GM08714 (cell line): ENCODE data around the gene IFT25.
"Not testable (repeated sequence)": the region's sequence is repeated elsewhere in the genome, so short reads cannot be mapped to it uniquely, and the experiment has no call there.

ENCODE experiments used
- H3K4me3 ChIP-seq: fragments of 200-500 bp; sonication (Bioruptor generic); 2 replicates; pipeline ENCODE4 v1.5.1; 2014; ENCODE audit warnings: mild to moderate bottlenecking, low read length, inconsistent platforms
- ZNF274 ChIP-seq: IDR thresholded peaks from 2 replicates; pipeline ENCODE4 v1.6.1; 2012; ENCODE audit warnings: mild to moderate bottlenecking, low read depth, low read length

IFT25 gene

GRCh38 chr1:53892911-53893310, 52.6 kb downstream of the IFT25 start:
- TF ChIP-seq ZNF274, result no peak
- no peak overlapping the region for H3K4me3 ChIP-seq

- no peak for TF ChIP-seq ZNF274
- H3K4me3 ChIP-seq, result no peak overlapping the region
Observed at GRCh38 chr1:53891678-53892077, 53.8 kb downstream of the IFT25 start.

DNA sequence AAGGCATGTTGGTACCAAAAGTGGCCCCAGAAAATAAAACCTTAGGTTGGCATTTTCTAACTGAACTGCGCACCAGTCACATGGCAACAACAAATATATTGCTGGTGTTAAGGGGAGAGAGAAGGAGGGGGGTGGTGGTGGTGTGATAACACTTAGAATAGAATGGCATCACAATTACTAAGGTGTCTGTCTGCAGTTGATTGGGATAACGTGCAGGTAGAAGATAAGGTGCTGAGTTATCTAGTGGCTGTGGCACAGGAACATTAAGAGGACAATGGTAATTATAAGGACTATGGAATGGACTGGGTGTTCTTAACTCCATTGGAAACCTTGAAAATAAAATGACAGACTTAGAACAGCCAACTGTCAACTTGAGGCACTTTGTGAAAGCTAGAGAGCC, 54.5 kb downstream of the IFT25 start:
- no peak for TF ChIP-seq ZNF274
- no peak overlapping the region for H3K4me3 ChIP-seq

- no peak for TF ChIP-seq ZNF274
Observed at GRCh38 chr1:53890522-53890941, 55.0 kb downstream of the IFT25 start.

DNA sequence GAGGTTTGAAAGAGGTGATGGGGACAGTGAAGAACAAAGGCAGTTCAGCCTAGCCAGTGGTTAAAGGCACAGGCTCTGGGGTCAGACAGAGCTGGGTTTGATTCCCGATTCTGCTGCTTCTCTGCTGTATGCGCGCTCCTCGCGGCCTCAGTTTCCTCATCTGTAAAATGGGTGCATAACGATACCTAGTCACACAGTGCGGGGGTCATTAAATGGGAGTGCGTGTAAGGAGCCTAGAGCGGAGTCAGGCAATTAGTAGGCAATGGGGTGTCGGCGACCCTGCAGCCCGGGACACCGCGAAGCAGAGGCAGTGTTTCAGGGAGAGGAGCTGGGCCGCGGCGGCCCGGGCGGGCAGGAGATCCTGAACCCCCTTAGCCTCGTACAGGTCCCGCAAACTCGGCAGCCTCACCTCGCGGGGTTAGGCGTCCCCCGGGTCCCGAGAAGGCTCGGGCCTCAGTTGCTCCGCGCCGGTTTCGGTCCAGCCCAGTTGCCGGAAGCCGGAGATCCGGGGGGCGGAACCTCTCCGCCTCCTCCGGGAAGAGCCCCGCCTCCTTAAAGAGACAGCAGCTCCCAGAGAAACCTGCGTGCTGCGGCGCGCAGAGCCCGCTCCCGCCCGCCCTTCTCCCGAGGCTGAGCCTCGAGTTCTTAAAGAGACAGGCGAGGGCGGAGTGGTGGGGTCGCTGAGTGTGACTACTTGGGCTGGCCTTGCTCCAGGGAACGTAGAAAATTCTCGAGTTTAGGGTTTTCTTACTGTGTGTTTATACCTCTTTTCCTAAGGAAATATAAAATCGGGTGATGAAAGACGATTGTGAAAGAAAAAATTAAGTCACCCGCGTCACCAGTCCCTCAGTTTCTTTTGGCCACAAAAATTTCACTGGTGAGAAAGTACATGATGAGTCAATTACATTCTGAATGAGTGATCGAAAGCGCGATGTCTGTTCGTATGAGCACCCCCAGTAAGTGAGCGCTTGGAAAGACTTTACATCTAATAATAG, 55.9 kb downstream of the IFT25 start, which contains the start of gene YIPF1:
TSS of gene YIPF1 (minus strand) at position 494 of the 995 bp plus-strand sequence. CDS start 860 bp downstream, outside the sequence.
- no peak for TF ChIP-seq ZNF274
- H3K4me3 ChIP-seq, result peak within 1 kb of the TSS; percentile 89

More at GRCh38 chr1:53890522-53890941, 55.0 kb downstream of the IFT25 start:
- peak overlapping the region; percentile 12; the same call in 1 of the 2 replicates for H3K4me3 ChIP-seq

GRCh38 chr1:53888681-53889080, 56.8 kb downstream of the IFT25 start:
- H3K4me3 ChIP-seq, result no peak overlapping the region; the same call in 1 of the 2 replicates
- TF ChIP-seq ZNF274, result no peak

GRCh38 chr1:53883600-53883999, 61.9 kb downstream of the IFT25 start:
- not testable (repeated sequence) for H3K4me3 ChIP-seq

DNA sequence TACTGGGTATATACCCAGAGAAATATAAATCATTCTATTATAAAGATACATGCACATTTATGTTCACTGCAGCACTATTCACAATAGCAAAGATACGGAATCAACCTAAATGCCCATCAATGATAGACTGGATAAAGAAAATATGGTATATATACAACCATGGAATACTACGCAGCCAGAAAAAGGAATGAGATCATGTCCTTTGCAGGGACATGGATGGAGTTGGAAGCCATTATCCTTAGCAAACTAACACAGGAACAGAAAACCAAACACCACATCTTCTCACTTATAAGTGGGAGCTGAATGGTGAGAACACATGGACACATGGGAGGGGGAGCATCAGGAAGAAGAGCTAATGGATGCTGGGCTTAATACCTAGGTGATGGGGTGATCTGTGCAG, 63.6 kb downstream of the IFT25 start:
- H3K4me3 ChIP-seq, result not testable (repeated sequence)

- TF ChIP-seq ZNF274, result no peak
- no peak overlapping the region for H3K4me3 ChIP-seq
Observed at GRCh38 chr1:53878492-53879105, 66.9 kb downstream of the IFT25 start.

DNA sequence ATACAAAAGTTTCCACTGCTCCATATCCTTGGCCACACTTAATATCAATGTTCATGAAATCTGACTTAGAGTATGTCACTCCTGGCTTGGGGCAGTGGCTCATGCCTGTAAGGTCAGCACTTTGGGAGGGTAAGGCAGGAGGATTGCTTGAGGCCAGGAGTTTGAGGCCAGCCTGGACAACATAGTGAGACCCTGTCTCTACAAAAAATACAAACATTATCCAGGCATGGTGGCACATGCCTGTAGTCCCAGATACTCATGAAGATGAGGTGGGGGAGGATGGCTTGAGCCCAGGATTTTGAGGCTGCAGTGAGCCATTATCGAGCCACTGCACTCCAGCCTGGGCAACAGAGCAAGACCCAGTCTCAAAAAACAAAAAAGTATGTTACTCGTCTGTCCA, 70.3 kb downstream of the IFT25 start:
- not testable (repeated sequence) for H3K4me3 ChIP-seq

DNA sequence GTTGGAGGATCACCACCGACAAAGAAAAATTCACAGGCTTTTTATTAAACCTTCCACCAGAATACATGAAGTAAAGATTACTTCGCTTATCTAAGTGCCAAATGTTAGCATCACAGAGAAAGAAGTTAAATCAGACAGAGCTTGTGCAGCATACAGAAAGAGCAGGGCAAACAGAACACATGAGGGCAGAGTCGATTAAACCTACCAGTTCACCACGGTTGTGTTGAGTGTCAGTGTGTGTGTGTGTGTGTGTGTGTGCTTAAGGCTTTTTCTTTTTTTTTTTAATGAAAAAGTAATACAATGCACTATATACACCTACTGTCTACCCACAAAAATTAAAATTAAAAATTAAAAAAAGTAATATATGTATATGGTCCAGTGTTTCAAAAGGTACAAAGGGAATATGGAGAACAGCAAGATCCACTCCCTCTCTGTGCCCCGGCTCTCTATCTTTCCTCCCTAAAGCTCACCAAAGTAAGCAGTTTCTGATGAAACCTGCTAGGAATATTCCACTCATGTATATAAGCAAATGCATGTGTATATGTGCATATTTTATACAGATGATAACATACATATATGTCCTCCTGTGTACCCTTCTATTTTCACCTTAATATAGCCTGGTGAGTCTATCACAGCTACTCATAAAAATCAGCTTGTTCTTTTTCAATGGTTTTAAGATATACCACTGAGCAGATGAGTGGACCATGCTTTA, 73.6 kb downstream of the IFT25 start:
- H3K4me3 ChIP-seq, result no peak overlapping the region
- TF ChIP-seq ZNF274, result no peak
